Sigmoid colon (tissue), 4 donors: Measurements from ENCODE around the gene ZYG11B.

ENCODE experiments used
- EP300 ChIP-seq, 4 donors: sonication (generic); formaldehyde crosslinking; IDR thresholded peaks; one replicate each; pipeline ENCODE4 v1.6.1; 2017; ENCODE audit warnings: antibody characterized with exemption in 4 of 4
- POLR2A ChIP-seq, 2 donors: fragments of 450-650 bp; IDR thresholded peaks; one replicate each; pipeline ENCODE4 v1.6.1; 2016; ENCODE audit warnings: antibody characterized with exemption in 2 of 2, mild to moderate bottlenecking in 2 of 2, moderate library complexity in 2 of 2
- POLR2AphosphoS5 ChIP-seq, 4 donors: sonication (generic); formaldehyde crosslinking; IDR thresholded peaks; one replicate each; pipeline ENCODE4 v1.6.1; 2017; ENCODE audit warnings: antibody characterized with exemption in 4 of 4
- TF ChIP-seq, protein P1 (sequence below), 4 experiments: fragments of 450-650 bp in 3 of 4; fragments of 200-600 bp in 1 of 4; IDR thresholded peaks; one replicate each; pipeline ENCODE4 v1.5.1; 2016 to 2019; ENCODE audit warnings: antibody characterized with exemption in 4 of 4, mild to moderate bottlenecking in 3 of 4, moderate library complexity in 2 of 4

DNA sequence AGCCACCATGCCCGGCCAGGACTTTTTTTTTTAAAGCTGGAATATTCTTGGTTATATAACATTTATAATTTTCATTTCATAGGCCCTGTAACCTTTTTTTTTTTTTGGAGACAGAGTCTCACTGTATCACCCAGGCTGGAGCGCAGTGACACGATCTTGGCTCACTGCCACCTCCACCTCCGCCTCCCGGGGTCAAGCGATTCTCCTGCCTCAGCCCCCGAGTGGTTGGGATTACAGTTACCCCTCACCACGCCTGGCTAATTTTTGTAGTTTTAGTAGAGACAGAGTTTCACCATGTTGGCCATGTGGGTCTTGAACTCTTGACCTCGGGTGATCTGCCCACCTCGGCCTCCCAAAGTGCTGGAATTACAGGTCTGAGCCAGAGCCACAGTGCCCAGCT lies 12.6 kb downstream of the ZYG11B start:
- TF ChIP-seq, protein P1, sequence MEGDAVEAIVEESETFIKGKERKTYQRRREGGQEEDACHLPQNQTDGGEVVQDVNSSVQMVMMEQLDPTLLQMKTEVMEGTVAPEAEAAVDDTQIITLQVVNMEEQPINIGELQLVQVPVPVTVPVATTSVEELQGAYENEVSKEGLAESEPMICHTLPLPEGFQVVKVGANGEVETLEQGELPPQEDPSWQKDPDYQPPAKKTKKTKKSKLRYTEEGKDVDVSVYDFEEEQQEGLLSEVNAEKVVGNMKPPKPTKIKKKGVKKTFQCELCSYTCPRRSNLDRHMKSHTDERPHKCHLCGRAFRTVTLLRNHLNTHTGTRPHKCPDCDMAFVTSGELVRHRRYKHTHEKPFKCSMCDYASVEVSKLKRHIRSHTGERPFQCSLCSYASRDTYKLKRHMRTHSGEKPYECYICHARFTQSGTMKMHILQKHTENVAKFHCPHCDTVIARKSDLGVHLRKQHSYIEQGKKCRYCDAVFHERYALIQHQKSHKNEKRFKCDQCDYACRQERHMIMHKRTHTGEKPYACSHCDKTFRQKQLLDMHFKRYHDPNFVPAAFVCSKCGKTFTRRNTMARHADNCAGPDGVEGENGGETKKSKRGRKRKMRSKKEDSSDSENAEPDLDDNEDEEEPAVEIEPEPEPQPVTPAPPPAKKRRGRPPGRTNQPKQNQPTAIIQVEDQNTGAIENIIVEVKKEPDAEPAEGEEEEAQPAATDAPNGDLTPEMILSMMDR (IDR thresholded peaks at IDR 0.05), result no peak
- TF ChIP-seq POLR2AphosphoS5 (IDR thresholded peaks at IDR 0.05), result no peak
- no peak for TF ChIP-seq POLR2A (IDR thresholded peaks at IDR 0.05)
- TF ChIP-seq EP300 (IDR thresholded peaks at IDR 0.05), result no peak
